Suprapubic skin (tissue), 4 donors: Measurements from ENCODE around the gene AHI1.

Source experiments
- POLR2A ChIP-seq, 2 donors: fragments of 450-650 bp; IDR thresholded peaks; one replicate each; pipeline ENCODE4 v1.6.1; 2017; ENCODE audit warnings: antibody characterized with exemption in 2 of 2, mild to moderate bottlenecking in 2 of 2, moderate library complexity in 2 of 2
- POLR2AphosphoS5 ChIP-seq, 3 donors: sonication (generic); formaldehyde crosslinking; IDR thresholded peaks; one replicate each; pipeline ENCODE4 v1.6.1; 2017; ENCODE audit warnings: antibody characterized with exemption in 3 of 3
- TF ChIP-seq, protein P1 (sequence below), 2 donors: fragments of 200-600 bp in 1 of 2; fragments of 450-650 bp in 1 of 2; sonication (generic) in 1 of 2; IDR thresholded peaks; one replicate each; pipeline ENCODE4 v1.5.1; 2016 to 2019; ENCODE audit warnings: antibody characterized with exemption in 2 of 2, mild to moderate bottlenecking in 1 of 2, moderate library complexity in 1 of 2

DNA sequence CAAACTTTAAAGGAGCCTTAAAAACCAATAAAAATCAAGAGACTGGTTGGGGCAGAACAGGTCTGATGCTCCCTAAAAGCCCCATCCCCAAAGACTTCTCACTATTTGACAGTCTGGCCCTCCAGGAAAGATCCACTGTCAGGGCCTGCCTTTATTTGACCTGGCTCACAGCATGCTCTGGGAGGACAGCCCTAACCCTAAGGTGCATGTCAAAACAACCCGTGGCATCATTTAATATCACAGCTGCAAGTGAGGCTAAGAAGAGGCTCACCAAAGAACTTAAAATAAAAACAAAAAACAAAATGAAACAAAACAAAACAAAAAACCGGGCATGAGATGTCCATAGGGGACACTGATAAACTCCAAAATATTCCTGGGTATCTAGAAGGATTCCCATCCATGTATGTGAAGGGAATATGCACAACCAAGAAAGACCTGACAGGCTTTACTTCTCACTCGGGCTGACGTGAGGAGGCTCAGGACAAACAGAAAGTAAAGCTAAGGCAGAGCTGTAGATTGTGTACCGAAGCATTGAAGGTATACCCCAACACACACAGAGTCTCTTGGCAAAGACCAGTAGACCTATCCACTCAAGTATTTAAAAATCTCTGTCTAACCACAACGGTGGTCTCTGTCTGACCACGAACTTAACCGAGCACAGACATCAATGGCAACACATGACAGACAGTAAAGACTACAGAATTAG, 57.3 kb downstream of the AHI1 start:
- TF ChIP-seq, protein P1, sequence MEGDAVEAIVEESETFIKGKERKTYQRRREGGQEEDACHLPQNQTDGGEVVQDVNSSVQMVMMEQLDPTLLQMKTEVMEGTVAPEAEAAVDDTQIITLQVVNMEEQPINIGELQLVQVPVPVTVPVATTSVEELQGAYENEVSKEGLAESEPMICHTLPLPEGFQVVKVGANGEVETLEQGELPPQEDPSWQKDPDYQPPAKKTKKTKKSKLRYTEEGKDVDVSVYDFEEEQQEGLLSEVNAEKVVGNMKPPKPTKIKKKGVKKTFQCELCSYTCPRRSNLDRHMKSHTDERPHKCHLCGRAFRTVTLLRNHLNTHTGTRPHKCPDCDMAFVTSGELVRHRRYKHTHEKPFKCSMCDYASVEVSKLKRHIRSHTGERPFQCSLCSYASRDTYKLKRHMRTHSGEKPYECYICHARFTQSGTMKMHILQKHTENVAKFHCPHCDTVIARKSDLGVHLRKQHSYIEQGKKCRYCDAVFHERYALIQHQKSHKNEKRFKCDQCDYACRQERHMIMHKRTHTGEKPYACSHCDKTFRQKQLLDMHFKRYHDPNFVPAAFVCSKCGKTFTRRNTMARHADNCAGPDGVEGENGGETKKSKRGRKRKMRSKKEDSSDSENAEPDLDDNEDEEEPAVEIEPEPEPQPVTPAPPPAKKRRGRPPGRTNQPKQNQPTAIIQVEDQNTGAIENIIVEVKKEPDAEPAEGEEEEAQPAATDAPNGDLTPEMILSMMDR (IDR thresholded peaks at IDR 0.05): no peak
- TF ChIP-seq POLR2AphosphoS5 (IDR thresholded peaks at IDR 0.05): no peak
- TF ChIP-seq POLR2A (IDR thresholded peaks at IDR 0.05): no peak
